H1 (cell line): ENCODE measurements around the gene SEMA3B. TPM values are rescaled to one million over a fixed set of nuclear protein-coding genes. Genes with fewer than 3 reads are reported as not detected.

ENCODE experiments used
- CTCF ChIA-PET: fragments of 300-600 bp; sonication (Branson Sonifier 250); formaldehyde crosslinking; loops from one replicate; lab custom pipeline; 2021; ENCODE audit not compliant: partially characterized antibody; lab: Charles Lee
- POLR2A ChIA-PET: fragments of 300-600 bp; sonication (Branson Sonifier 250); formaldehyde crosslinking; loops from one replicate; lab custom pipeline; 2021; ENCODE audit warnings: inconsistent platforms; ENCODE audit not compliant: partially characterized antibody; lab: Charles Lee
- DNase-seq, 2 experiments: peaks; one replicate each; pipeline versions ENCODE4 v3.0.0 to v3.0.0-alpha.2; 2010 to 2022; ENCODE audit warnings: low spot score in 2 of 2, low read depth in 1 of 2, mixed read lengths in 1 of 2
- FAIRE-seq: peaks from 2 replicates; lab custom pipeline; 2011; peaks lifted over from hg19 to GRCh38; lab: Jason Lieb, UNC
- H2AFZ ChIP-seq: 2 replicates; pipeline ENCODE4 v1.8.1; 2012; ENCODE audit warnings: low read length, inconsistent platforms
- H2AK5ac ChIP-seq: 2 replicates; pipeline ENCODE4 v1.6.1; 2013; ENCODE audit warnings: low read depth, low read length
- H2BK120ac ChIP-seq: replicated peaks from 2 replicates; pipeline ENCODE3; 2013; ENCODE audit warnings: low read depth, low read length, inconsistent platforms
- H2BK12ac ChIP-seq: 2 replicates; pipeline ENCODE4 v1.6.1; 2013; ENCODE audit warnings: low read depth, low read length
- H2BK15ac ChIP-seq: 2 replicates; pipeline ENCODE4 v1.6.1; 2013; ENCODE audit warnings: low read length
- H2BK20ac ChIP-seq: 2 replicates; pipeline ENCODE4 v1.6.1; 2013; ENCODE audit warnings: low read length
- H2BK5ac ChIP-seq: 2 replicates; pipeline ENCODE4 v1.6.1; 2013; ENCODE audit warnings: low read depth, low read length
- H3K14ac ChIP-seq: 2 replicates; pipeline ENCODE4 v1.6.1; 2013; ENCODE audit warnings: inconsistent platforms; ENCODE audit not compliant: insufficient read length
- H3K18ac ChIP-seq: 2 replicates; pipeline ENCODE4 v1.6.1; 2013; ENCODE audit warnings: low read length; ENCODE audit errors: extremely low read depth
- H3K23ac ChIP-seq: 2 replicates; pipeline ENCODE4 v1.6.1; 2013; ENCODE audit warnings: inconsistent platforms; ENCODE audit not compliant: insufficient read length
- H3K23me2 ChIP-seq: 2 replicates; pipeline ENCODE4 v1.6.1; 2013; ENCODE audit warnings: low read depth, low read length
- H3K27ac ChIP-seq: 2 replicates; pipeline ENCODE4 v1.6.1; 2011; ENCODE audit warnings: low read depth, low read length, inconsistent platforms
- H3K27me3 ChIP-seq, 4 experiments: replicated peaks in 1 of 4; 1 replicate in 1 of 4; 2 replicates in 3 of 4; pipeline versions ENCODE4 v1.6.1 to v1.8.1; 2011 to 2013; ENCODE audit warnings: low read length in 3 of 4, mild to moderate bottlenecking in 3 of 4, inconsistent platforms in 2 of 4, mixed read lengths in 2 of 4, moderate library complexity in 1 of 4; ENCODE audit not compliant: control insufficient read depth in 3 of 4, insufficient read depth in 3 of 4; ENCODE audit errors: extremely low read depth in 1 of 4
- H3K36me3 ChIP-seq, 4 experiments: 2 replicates each; pipeline versions ENCODE4 v1.6.1 to v1.8.1; 2011 to 2013; ENCODE audit warnings: mild to moderate bottlenecking in 4 of 4, low read length in 3 of 4, moderate library complexity in 2 of 4, control low read depth in 1 of 4, inconsistent platforms in 1 of 4; ENCODE audit not compliant: insufficient read depth in 4 of 4, control insufficient read depth in 2 of 4
- H3K4ac ChIP-seq: replicated peaks from 2 replicates; pipeline ENCODE3; 2013; ENCODE audit warnings: low read length, low read depth, mixed read lengths, inconsistent platforms; ENCODE audit not compliant: insufficient read length
- H3K4me1 ChIP-seq, 4 experiments: replicated peaks in 1 of 4; 1 replicate in 1 of 4; 2 replicates in 3 of 4; pipeline versions ENCODE4 v1.6.1 to v1.8.1; 2011 to 2013; ENCODE audit warnings: low read length in 3 of 4, inconsistent platforms in 2 of 4, mixed read lengths in 1 of 4; ENCODE audit not compliant: insufficient read depth in 4 of 4, control insufficient read depth in 3 of 4
- H3K4me2 ChIP-seq, 2 experiments: 2 replicates each; pipeline versions ENCODE4 v1.6.1 to v1.8.1; 2011 to 2013; ENCODE audit warnings: low read depth in 2 of 2, low read length in 2 of 2, control low read depth in 1 of 2, inconsistent platforms in 1 of 2, mild to moderate bottlenecking in 1 of 2; ENCODE audit not compliant: insufficient read depth in 1 of 2
- H3K4me3 ChIP-seq, 4 experiments: fragments of 200-600, 300-600 bp in 1 of 4; sonication (generic), shearing (Covaris generic), sonication (Bioruptor Twin) in 1 of 4; 2 replicates each; pipeline versions ENCODE4 v1.5.1 to v1.8.1; 2011 to 2016; ENCODE audit warnings: low read length in 4 of 4, low read depth in 3 of 4, control low read depth in 2 of 4, inconsistent platforms in 2 of 4, mild to moderate bottlenecking in 2 of 4, mixed read lengths in 1 of 4, moderate library complexity in 1 of 4; ENCODE audit not compliant: insufficient read depth in 2 of 4; ENCODE audit errors: extremely low read depth in 1 of 4
- H3K56ac ChIP-seq: replicated peaks from 2 replicates; pipeline ENCODE3; 2013; ENCODE audit warnings: low read depth, mild to moderate bottlenecking, mixed read lengths, low read length, inconsistent platforms; ENCODE audit not compliant: insufficient read length
- H3K79me1 ChIP-seq: 2 replicates; pipeline ENCODE4 v1.6.1; 2013; ENCODE audit warnings: low read depth, low read length, control low read depth
- H3K79me2 ChIP-seq, 2 experiments: 2 replicates each; pipeline versions ENCODE4 v1.6.1 to v1.8.1; 2012 to 2013; ENCODE audit warnings: low read length in 2 of 2, mild to moderate bottlenecking in 2 of 2, inconsistent platforms in 1 of 2; ENCODE audit not compliant: insufficient read depth in 2 of 2, control insufficient read depth in 1 of 2
- H3K9ac ChIP-seq, 4 experiments: replicated peaks in 1 of 4; 1 replicate in 1 of 4; 2 replicates in 3 of 4; pipeline versions ENCODE4 v1.6.1 to v1.8.1; 2011 to 2013; ENCODE audit warnings: low read depth in 3 of 4, low read length in 3 of 4, control low read depth in 2 of 4, mild to moderate bottlenecking in 2 of 4, moderate library complexity in 2 of 4, inconsistent platforms in 1 of 4; ENCODE audit errors: extremely low read depth in 1 of 4
- H3K9me3 ChIP-seq, 2 experiments: 2 replicates each; pipeline versions ENCODE4 v1.6.1 to v1.8.1; 2012 to 2013; ENCODE audit warnings: mild to moderate bottlenecking in 2 of 2, moderate library complexity in 2 of 2, control low read depth in 1 of 2, inconsistent platforms in 1 of 2, low read depth in 1 of 2, low read length in 1 of 2, mixed read lengths in 1 of 2; ENCODE audit not compliant: insufficient read depth in 2 of 2
- H4K20me1 ChIP-seq, 2 experiments: replicated peaks in 1 of 2; 2 replicates each; pipeline versions ENCODE3 to v1.8.1; 2011 to 2013; ENCODE audit warnings: inconsistent platforms in 2 of 2, low read length in 2 of 2, mild to moderate bottlenecking in 1 of 2; ENCODE audit not compliant: insufficient read depth in 2 of 2, control insufficient read depth in 1 of 2
- H4K5ac ChIP-seq: 2 replicates; pipeline ENCODE4 v1.6.1; 2013; ENCODE audit warnings: low read length, low read depth, mixed read lengths, inconsistent platforms; ENCODE audit not compliant: insufficient read length
- H4K8ac ChIP-seq: 2 replicates; pipeline ENCODE4 v1.8.0; 2013; ENCODE audit warnings: mild to moderate bottlenecking, moderate library complexity, low read length, inconsistent platforms; ENCODE audit not compliant: insufficient read depth; ENCODE audit errors: extremely low read depth
- H4K91ac ChIP-seq: replicated peaks from 2 replicates; pipeline ENCODE3; 2013; ENCODE audit warnings: low read length, mixed read lengths, inconsistent platforms; ENCODE audit not compliant: insufficient read length
- CTCF ChIP-seq, 3 experiments: IDR thresholded peaks; 1 replicate in 2 of 3; 2 replicates in 1 of 3; pipeline versions ENCODE4 v1.5.1 to v1.6.1; 2011; ENCODE audit warnings: low read length in 3 of 3, mild to moderate bottlenecking in 3 of 3, inconsistent platforms in 2 of 3, low read depth in 1 of 3, moderate library complexity in 1 of 3; ENCODE audit not compliant: insufficient read depth in 1 of 3; ENCODE audit errors: control extremely low read depth in 1 of 3
- EZH2 ChIP-seq: fragments of 200-600 bp; sonication (generic); IDR thresholded peaks from 2 replicates; pipeline ENCODE4 v1.7.1; 2012; ENCODE audit warnings: low read depth, mild to moderate bottlenecking, moderate library complexity, low read length, inconsistent platforms; ENCODE audit not compliant: severe bottlenecking
- HDAC2 ChIP-seq, 2 experiments: fragments of 300-600 bp in 1 of 2; sonication (generic) in 1 of 2; IDR thresholded peaks; 2 replicates each; pipeline ENCODE4 v1.6.1; 2011 to 2012; ENCODE audit warnings: low read depth in 2 of 2, low read length in 2 of 2, mild to moderate bottlenecking in 2 of 2, moderate library complexity in 2 of 2, borderline replicate concordance in 1 of 2, inconsistent platforms in 1 of 2
- JUN ChIP-seq: IDR thresholded peaks from 2 replicates; pipeline ENCODE4 v1.6.1; 2011; ENCODE audit warnings: low read depth, mild to moderate bottlenecking, improper control_type of control experiment, low read length
- KDM1A ChIP-seq: fragments of 200-600, 300-600 bp; sonication (generic); IDR thresholded peaks from 2 replicates; pipeline ENCODE4 v1.7.1; 2016; ENCODE audit warnings: mild to moderate bottlenecking, low read length, borderline replicate concordance
- RFX5 ChIP-seq: IDR thresholded peaks from 2 replicates; pipeline ENCODE4 v1.6.1; 2011; ENCODE audit warnings: low read depth, low read length, improper control_type of control experiment, borderline replicate concordance
- TBP ChIP-seq: IDR thresholded peaks from 2 replicates; pipeline ENCODE4 v1.6.1; 2011; ENCODE audit warnings: low read depth, low read length, improper control_type of control experiment
- WGBS, 2 experiments: shearing (Covaris generic) in 1 of 2; methylation state at CpG; one replicate each; pipeline versions ENCODE4 v1.1.6 to v1.1.7; 2013 to 2015; ENCODE audit warnings: low lambda C conversion rate in 2 of 2, mixed read lengths in 2 of 2, inconsistent platforms in 1 of 2, low coverage in 1 of 2, missing lambda C conversion rate in 1 of 2; ENCODE audit not compliant: insufficient replicate concordance in 2 of 2, insufficient coverage in 1 of 2, insufficient read length in 1 of 2; ENCODE audit errors: extremely low coverage in 1 of 2, missing lambda C conversion rate in 1 of 2; 5-methylcytosine and 5-hydroxymethylcytosine counted together
- polyA plus RNA-seq, 7 experiments: library from polyadenylated mRNA; depleted of rRNA in 3 of 7; stranded (reverse) in 5 of 7; unstranded in 2 of 7; fragments of >200 nt in 5 of 7; fragments of 200-250 nt in 2 of 7; gene quantifications; 1 replicate in 5 of 7; 2 replicates in 1 of 7; 4 replicates in 1 of 7; pipeline versions ENCODE4 v1.2.1 to v1.2.3, GENCODE V29; 2011 to 2013; ENCODE audit warnings: missing spikeins in 2 of 7, mixed read lengths in 2 of 7
- total RNA-seq: library from RNA; stranded (reverse); fragmentation: NEBNext Ultra II Directional; extraction: Animal tissue kit (Norgen Biotek cat#: 25700); gene quantifications from 2 replicates; pipeline ENCODE4 v1.2.1, GENCODE V29; 2021

SEMA3B gene
- total and polyA plus RNA-seq, 2 of the 8 experiments (the other 6 are each of a cell fraction or from before 2014, with no cell fraction given): 3.0 to 4.7 TPM

GRCh38 chr3:50279255-50280016, 10.5 kb downstream of the SEMA3B start:
- Histone ChIP-seq H3K79me1 (no peaks in the 10 kb centered on the region), H4K91ac (no peak overlapping the region), H3K23ac (no peak overlapping the region), H3K9me3 (no peaks in the 10 kb centered on the region; a peak in 1 of 4 replicates), H3K23me2 (peaks cover 2% of the 10 kb centered on the region; the same call in 1 of the 2 replicates), H2BK15ac (no peak overlapping the region), H4K20me1 (no peaks in the 10 kb centered on the region), H3K14ac (no peak overlapping the region), H3K4ac (no peak overlapping the region), H3K27ac (no peak overlapping the region), H2BK120ac (no peak overlapping the region), H3K56ac (no peak overlapping the region), H2BK20ac (no peak overlapping the region), H2BK5ac (no peak overlapping the region), H3K27me3 (peaks cover 18 to 35% (median 28%) of the 10 kb centered on the region in 4 experiments), H3K36me3 (no peaks in the 10 kb centered on the region), H2BK12ac (no peak overlapping the region), H3K79me2 (no peaks in the 10 kb centered on the region), H4K5ac (no peak overlapping the region), H3K18ac (no peak overlapping the region), H3K4me2 (no peak overlapping the region), H4K8ac (no peak overlapping the region), H3K4me3 (no peak overlapping the region), H3K4me1 (peaks cover 0 to 12% (median 7%) of the 10 kb centered on the region in 4 experiments; a peak in 5 of 7 replicates), H3K9ac (no peak overlapping the region; a peak in 1 of 7 replicates), H2AK5ac (no peak overlapping the region), H2AFZ (no peak overlapping the region)
- no peak for DNase-seq
- no peak for FAIRE-seq
- ChIA-PET CTCF (interaction anchor here (0.7 to 53.5 kb wide), 9 partner anchors 8 to 108 kb away, joined by 3 to 2149 read pairs (median 7); partner anchors contain the start of genes GNAI2, HYAL2, IFRD2 and SLC38A3), POLR2A (interaction anchor here (0.9 to 9.6 kb wide), 11 partner anchors 10 to 127 kb away, joined by 3 to 122 read pairs (median 7); partner anchors contain the start of genes HYAL2 and IFRD2)
- TF ChIP-seq EZH2 (no peak), CTCF (IDR thresholded peaks at IDR 0.05; ENCODE audit: control extremely low read depth in 1 of 3, insufficient read depth in 1 of 3, low read depth in 1 of 3, low read length in 3 of 3) (no peak), TBP (no peak), KDM1A (no peak), RFX5 (no peak), HDAC2 (IDR thresholded peaks at IDR 0.05; ENCODE audit: borderline replicate concordance in 1 of 2, low read depth in 2 of 2, low read length in 2 of 2) (no peak), JUN (no peak)
- WGBS, 2 experiments: 98% methylated on average over 8 of the region's 8 CpGs; no CpG with 5 or more reads in 1 of the 2 experiments
